ENCODE results near the gene FAM43A. TPM values are rescaled to one million over a fixed set of nuclear protein-coding genes. Genes with fewer than 3 reads are reported as not detected.

The FAM43A gene
- polyA plus RNA-seq, 2 of the 4 experiments (the other 2 are of a cell fraction) = 0.89 to 2.3 TPM

- 13% methylated on average over 1 of the region's 1 CpG for WGBS (ENCODE audit: missing lambda C conversion rate)
- ChIA-PET CTCF (no interaction called here), POLR2A (no interaction called here)
- Histone ChIP-seq H3K4me2 (no peak overlapping the region), H3K4me3 (no peak overlapping the region), H3K27ac (no peak overlapping the region), H3K4me1 (no peaks in the 10 kb centered on the region), H3K9me3 (no peaks in the 10 kb centered on the region)
- DNase-seq (ENCODE audit: low read depth in 1 of 2, low spot score in 1 of 2) (no peak), ATAC-seq (no peak), FAIRE-seq (no peak)
- no peak for TF ChIP-seq MAX (IDR thresholded peaks at IDR 0.05)
- TF ChIP-seq ZC3H11A (IDR thresholded peaks at IDR 0.05) = no peak
- TF ChIP-seq HMGXB4 (CRISPR knock-in tag; IDR thresholded peaks at IDR 0.05; ENCODE audit: borderline replicate concordance) = no peak
- no peak for TF ChIP-seq CTCF (IDR thresholded peaks at IDR 0.05)
- TF ChIP-seq SREBF2 (IDR thresholded peaks at IDR 0.05) = no peak
- TF ChIP-seq ZNF302 (CRISPR knock-in tag; IDR thresholded peaks at IDR 0.05) = no peak
- TF ChIP-seq HOXA7 (CRISPR knock-in tag; IDR thresholded peaks at IDR 0.05) = no peak
- no peak for TF ChIP-seq ZFP36 (IDR thresholded peaks at IDR 0.05; ENCODE audit: borderline replicate concordance, partially characterized antibody)
Observed at GRCh38 chr3:194676471-194676870, 9.2 kb upstream of the FAM43A start.

- 72% methylated on average over 11 of the region's 11 CpGs for WGBS (ENCODE audit: missing lambda C conversion rate)
- Histone ChIP-seq H3K27ac (no peak overlapping the region), H3K4me2 (no peak overlapping the region), H3K4me3 (no peak overlapping the region), H3K4me1 (peaks cover 15% of the 10 kb centered on the region; the same call in 2 of the 3 replicates), H3K9me3 (no peaks in the 10 kb centered on the region)
- DNase-seq (ENCODE audit: low read depth in 1 of 2, low spot score in 1 of 2) = no peak
- ChIA-PET CTCF (interaction anchor here (1.1 to 4.5 kb wide), 7 partner anchors 9 to 589 kb away, joined by 5 to 63 read pairs (median 30); partner anchors contain the start of genes LSG1 and XXYLT1), POLR2A (no interaction called here)
- no peak for FAIRE-seq
- no peak for ATAC-seq
- TF ChIP-seq HOXB5 (CRISPR knock-in tag; IDR thresholded peaks at IDR 0.05) (no peak), KDM5A (IDR thresholded peaks at IDR 0.05) (no peak), NPAS2 (CRISPR knock-in tag; IDR thresholded peaks at IDR 0.05; ENCODE audit: borderline replicate concordance) (no peak), JUN (IDR thresholded peaks at IDR 0.05) (no peak), PHF8 (IDR thresholded peaks at IDR 0.05; ENCODE audit: borderline replicate concordance, low read depth) (no peak), SREBF2 (IDR thresholded peaks at IDR 0.05) (no peak)
Observed at GRCh38 chr3:194680888-194681615, 4.6 kb upstream of the FAM43A start.

GRCh38 chr3:194682189-194682693, 3.4 kb upstream of the FAM43A start:
- peaks cover 21% of the 10 kb centered on the region for H3K4me1 ChIP-seq
- WGBS (ENCODE audit: missing lambda C conversion rate) = 8% methylated on average over 3 of the region's 4 CpGs
- ChIA-PET POLR2A (interaction anchor here (0.6 to 1.4 kb wide), 5 partner anchors 8 to 760 kb away, joined by 3 to 18 read pairs (median 3); partner anchors contain the start of genes ACAP2, LSG1 and XXYLT1), CTCF (interaction anchor here (0.7 to 4.5 kb wide), 54 partner anchors 10 to 855 kb away, joined by 3 to 63 read pairs (median 4); partner anchors contain the start of genes LSG1 and XXYLT1)
- TF ChIP-seq BHLHE40 (IDR thresholded peaks at IDR 0.05; ENCODE audit: low read depth, low read length) = no peak
- TF ChIP-seq KDM5A (IDR thresholded peaks at IDR 0.05) = no peak
- no peak for TF ChIP-seq PHF8 (IDR thresholded peaks at IDR 0.05; ENCODE audit: borderline replicate concordance, low read depth)
- no peak for TF ChIP-seq HEYL (CRISPR knock-in tag; IDR thresholded peaks at IDR 0.05)
- no peak for TF ChIP-seq FOSL2 (IDR thresholded peaks at IDR 0.05)
- TF ChIP-seq FOSL2 (CRISPR knock-in tag; IDR thresholded peaks at IDR 0.05) = no peak
- no peak for TF ChIP-seq HES2 (IDR thresholded peaks at IDR 0.05)
- no peak for TF ChIP-seq ZC3H11A (IDR thresholded peaks at IDR 0.05)
- TF ChIP-seq BCL3 (IDR thresholded peaks at IDR 0.05) = no peak
- TF ChIP-seq EHMT2 (IDR thresholded peaks at IDR 0.05; ENCODE audit: low read depth) = no peak
- no peak for TF ChIP-seq CHD2 (IDR thresholded peaks at IDR 0.05; ENCODE audit: low read length, partially characterized antibody)
- H3K9me3 ChIP-seq = no peaks in the 10 kb centered on the region
- DNase-seq (ENCODE audit: low read depth in 1 of 2, low spot score in 1 of 2) (peak in 1 of 2 experiments; percentile 13), ATAC-seq (no peak), FAIRE-seq (no peak)
- H3K4me2 ChIP-seq = peak overlapping the region; percentile 54
- peak overlapping the region in 1 of 2 experiments; percentile 46; a peak in 1 of 6 replicates for H3K27ac ChIP-seq
- H3K4me3 ChIP-seq = no peak overlapping the region

Data from A549 (cell line).